Testis (tissue), 3 donors: Measurements from ENCODE around the gene CRYBA4. TPM values are rescaled to one million over a fixed set of nuclear protein-coding genes. Genes with fewer than 3 reads are reported as not detected.

Source experiments
- DNase-seq: peaks from one replicate; pipeline ENCODE4 v3.0.0-alpha.2; 2019
- H3K27ac ChIP-seq, 2 donors: fragments of 200-600 bp; sonication (generic); one replicate each; pipeline ENCODE4 v1.5.1; 2019
- H3K27me3 ChIP-seq: fragments of 200-600 bp; sonication (generic); one replicate; pipeline ENCODE4 v1.5.1; 2019
- H3K36me3 ChIP-seq: fragments of 200-600 bp; sonication (generic); one replicate; pipeline ENCODE4 v1.5.1; 2017; ENCODE audit warnings: low read depth; ENCODE audit errors: missing control alignments
- H3K4me1 ChIP-seq: fragments of 200-600 bp; sonication (generic); one replicate; pipeline ENCODE4 v1.5.1; 2019
- H3K4me3 ChIP-seq, 2 donors: fragments of 200-600 bp; sonication (generic); one replicate each; pipeline ENCODE4 v1.5.1; 2017 to 2019
- H3K9me3 ChIP-seq: fragments of 200-600 bp; sonication (generic); one replicate; pipeline ENCODE4 v1.5.1; 2017
- POLR2A ChIP-seq: fragments of 450-650 bp; IDR thresholded peaks from one replicate; pipeline ENCODE4 v1.6.1; 2017; ENCODE audit warnings: antibody characterized with exemption, mild to moderate bottlenecking, moderate library complexity
- WGBS, 2 donors: methylation state at CpG; one replicate each; pipeline ENCODE4 v1.1.5; 2018; 5-methylcytosine and 5-hydroxymethylcytosine counted together
- intact Hi-C: fragments of 100-400 bp; cut with DNase I; formaldehyde crosslinking; loops from one replicate; pipeline ENCODE4 v1.15.1; 2023; ENCODE audit warnings: low total_unique reads
- polyA plus RNA-seq: library from polyadenylated mRNA; stranded (reverse); fragments of 350-450 nt; fragmentation: Illumina TruSeq; extraction: RNeasy Lipid Tissue Mini Kit (QIAGEN cat#74804); gene quantifications from one replicate; pipeline ENCODE4 v1.2.3, GENCODE V29; 2014; ENCODE audit warnings: low read depth, low replicate concordance; ENCODE audit not compliant: insufficient read depth
- total RNA-seq, 2 donors: library from RNA; depleted of rRNA; stranded (reverse); fragments of >200 nt; gene quantifications; one replicate each; pipeline ENCODE4 v1.2.3, GENCODE V29; 2016
- TF ChIP-seq, protein P1 (sequence below), 3 experiments: fragments of 450-650 bp in 2 of 3; fragments of 200-600 bp in 1 of 3; sonication (generic) in 1 of 3; IDR thresholded peaks; one replicate each; pipeline ENCODE4 v1.5.1; 2016 to 2019; ENCODE audit warnings: antibody characterized with exemption in 3 of 3, mild to moderate bottlenecking in 2 of 3, moderate library complexity in 1 of 3

The CRYBA4 gene
- total and polyA plus RNA-seq, 3 donors from 2014 or later = 0.93 to 2.6 (median 2.3) TPM

DNA sequence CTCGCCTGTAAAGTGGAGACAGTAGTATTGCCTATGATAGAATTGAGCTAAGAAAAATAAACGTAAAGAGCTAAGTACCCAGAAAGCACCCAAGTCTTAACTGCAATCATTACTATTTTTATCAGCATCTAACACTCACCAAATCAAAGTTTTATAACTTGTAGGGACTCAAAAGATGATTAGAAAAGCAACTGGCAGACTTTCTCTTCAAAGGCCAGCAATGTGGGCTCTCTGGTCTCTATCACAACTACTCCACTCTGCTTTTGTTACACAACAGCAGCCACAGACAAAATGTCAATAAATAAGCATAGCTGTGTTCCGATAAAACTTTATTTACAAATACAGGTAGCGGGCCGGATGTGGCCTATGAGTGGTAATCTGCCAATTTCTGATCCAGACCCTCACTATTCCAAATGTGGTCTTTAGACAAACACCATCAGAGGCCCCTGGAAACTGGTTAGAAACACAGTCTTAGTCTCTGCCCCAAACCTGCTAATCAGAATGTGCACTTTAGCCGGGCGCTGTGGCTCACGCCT, 40.1 kb upstream of the CRYBA4 start:
- Histone ChIP-seq H3K4me3 (no peak overlapping the region), H3K27me3 (no peaks in the 10 kb centered on the region), H3K4me1 (peaks cover 16% of the 10 kb centered on the region), H3K9me3 (no peaks in the 10 kb centered on the region), H3K27ac (no peak overlapping the region), H3K36me3 (no peaks in the 10 kb centered on the region)
- intact Hi-C loops = no loop called here
- 94 to 95% methylated on average over 7 to 8 of the region's 8 CpGs for WGBS, 2 donors
- TF ChIP-seq, protein P1, sequence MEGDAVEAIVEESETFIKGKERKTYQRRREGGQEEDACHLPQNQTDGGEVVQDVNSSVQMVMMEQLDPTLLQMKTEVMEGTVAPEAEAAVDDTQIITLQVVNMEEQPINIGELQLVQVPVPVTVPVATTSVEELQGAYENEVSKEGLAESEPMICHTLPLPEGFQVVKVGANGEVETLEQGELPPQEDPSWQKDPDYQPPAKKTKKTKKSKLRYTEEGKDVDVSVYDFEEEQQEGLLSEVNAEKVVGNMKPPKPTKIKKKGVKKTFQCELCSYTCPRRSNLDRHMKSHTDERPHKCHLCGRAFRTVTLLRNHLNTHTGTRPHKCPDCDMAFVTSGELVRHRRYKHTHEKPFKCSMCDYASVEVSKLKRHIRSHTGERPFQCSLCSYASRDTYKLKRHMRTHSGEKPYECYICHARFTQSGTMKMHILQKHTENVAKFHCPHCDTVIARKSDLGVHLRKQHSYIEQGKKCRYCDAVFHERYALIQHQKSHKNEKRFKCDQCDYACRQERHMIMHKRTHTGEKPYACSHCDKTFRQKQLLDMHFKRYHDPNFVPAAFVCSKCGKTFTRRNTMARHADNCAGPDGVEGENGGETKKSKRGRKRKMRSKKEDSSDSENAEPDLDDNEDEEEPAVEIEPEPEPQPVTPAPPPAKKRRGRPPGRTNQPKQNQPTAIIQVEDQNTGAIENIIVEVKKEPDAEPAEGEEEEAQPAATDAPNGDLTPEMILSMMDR (IDR thresholded peaks at IDR 0.05) = no peak
- no peak for TF ChIP-seq POLR2A
- DNase-seq = no peak

DNA sequence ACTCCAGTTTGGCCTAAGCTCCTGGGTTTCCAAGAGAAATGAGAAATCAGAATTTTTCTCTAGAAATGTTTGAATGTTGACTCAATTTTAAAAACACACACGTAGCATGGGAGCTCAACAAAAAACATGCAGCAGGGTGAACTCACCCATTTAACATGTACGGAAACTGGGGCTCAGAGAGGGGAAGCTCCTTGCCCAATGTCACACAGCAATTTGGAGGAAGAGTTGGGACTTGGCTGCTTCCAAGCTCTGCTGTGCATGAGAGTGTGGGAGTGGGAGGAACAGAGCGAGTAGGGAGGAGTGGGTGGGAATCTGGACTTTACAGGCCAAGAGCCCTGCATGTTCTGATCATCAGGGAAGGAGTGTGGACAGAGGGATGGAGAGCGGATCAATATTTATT, 37.8 kb upstream of the CRYBA4 start:
- no peak overlapping the region for H3K27ac ChIP-seq
- DNase-seq = no peak
- H3K4me3 ChIP-seq = no peak overlapping the region
- no peaks in the 10 kb centered on the region for H3K9me3 ChIP-seq
- peaks cover 20% of the 10 kb centered on the region for H3K4me1 ChIP-seq
- WGBS, 2 donors = 52 to 64% methylated on average over 4 of the region's 4 CpGs
- H3K36me3 ChIP-seq = no peaks in the 10 kb centered on the region
- intact Hi-C loops = no loop called here
- no peaks in the 10 kb centered on the region for H3K27me3 ChIP-seq
- TF ChIP-seq POLR2A = no peak
- TF ChIP-seq, protein P1 (IDR thresholded peaks at IDR 0.05) = no peak

DNA sequence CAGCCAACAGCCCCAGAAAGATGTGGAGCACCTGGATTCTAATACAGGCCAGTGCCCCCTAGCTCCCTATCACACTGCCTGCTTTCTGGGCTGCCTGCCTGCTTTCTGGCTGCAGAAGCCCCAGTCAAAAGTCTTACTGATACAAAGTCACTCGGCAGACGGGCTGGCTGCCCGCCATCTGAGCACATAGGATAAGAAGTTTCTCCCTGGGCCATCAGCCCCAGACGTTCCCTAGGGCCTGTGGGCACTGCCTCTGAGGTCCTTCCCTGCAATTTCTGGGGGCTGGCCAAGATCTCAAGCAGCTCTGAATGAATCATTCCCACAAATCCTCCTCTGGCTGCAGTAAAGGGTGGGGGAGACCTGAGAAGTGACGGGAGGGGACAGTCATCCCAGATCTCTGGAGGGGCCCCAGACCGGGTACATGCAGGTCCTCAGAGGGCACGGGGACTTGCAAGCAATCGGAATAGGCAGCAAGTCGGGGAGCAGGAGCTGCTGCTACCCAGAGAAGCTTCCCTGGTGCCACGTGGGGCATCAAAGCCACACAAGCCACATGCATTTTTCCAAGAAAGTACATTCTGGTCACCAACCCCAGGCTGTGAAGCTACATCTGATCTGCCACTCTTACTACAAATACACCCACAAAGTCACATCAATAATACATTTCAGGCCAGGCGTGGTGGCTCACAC, 36.5 kb upstream of the CRYBA4 start:
- Histone ChIP-seq H3K36me3 (no peaks in the 10 kb centered on the region), H3K27me3 (no peaks in the 10 kb centered on the region), H3K4me1 (peaks cover 20% of the 10 kb centered on the region), H3K27ac (no peak overlapping the region), H3K9me3 (no peaks in the 10 kb centered on the region), H3K4me3 (no peak overlapping the region)
- intact Hi-C loops = no loop called here
- peak; percentile 98 for DNase-seq
- 49 to 64% methylated on average over 9 to 11 of the region's 11 CpGs for WGBS, 2 donors
- TF ChIP-seq POLR2A = no peak
- TF ChIP-seq, protein P1 (IDR thresholded peaks at IDR 0.05) = no peak

DNA sequence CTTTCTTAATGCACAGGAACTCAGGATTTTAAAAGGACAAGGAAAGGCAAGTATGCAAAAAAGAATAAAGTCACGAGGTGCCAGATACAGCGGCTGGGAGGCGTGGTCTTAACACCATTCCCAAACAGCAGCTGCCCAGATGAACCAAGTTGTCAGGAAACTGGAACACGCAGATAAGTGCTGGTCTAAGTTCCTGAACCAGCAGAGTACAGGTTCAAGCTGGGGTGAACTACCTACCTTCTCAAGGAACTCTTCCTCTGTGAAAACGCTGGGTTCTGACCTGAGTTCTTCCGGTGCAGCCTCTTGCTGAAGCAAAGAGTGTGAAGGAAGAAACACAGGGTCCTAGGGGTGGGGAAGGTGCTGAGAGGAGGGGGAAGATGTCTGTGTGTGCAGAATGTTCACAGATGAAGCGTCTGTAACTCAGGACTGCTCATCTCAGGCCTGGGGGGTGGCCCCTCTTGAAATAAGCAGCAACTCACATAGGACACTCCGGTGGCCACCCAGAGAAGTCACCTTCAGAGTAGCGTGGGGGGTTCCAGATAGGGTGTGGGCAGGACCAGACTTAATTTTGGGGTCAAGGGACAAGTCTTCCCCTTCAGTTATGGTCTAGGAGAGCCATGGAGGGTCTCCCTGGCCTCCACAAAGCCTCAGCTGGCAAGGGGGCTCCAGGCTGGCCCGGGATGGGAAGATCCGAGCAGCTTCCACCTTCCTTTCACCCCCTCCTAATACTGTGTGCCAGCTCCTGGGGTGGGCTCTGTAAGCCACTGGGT, 35.0 kb upstream of the CRYBA4 start:
- Histone ChIP-seq H3K27me3 (no peaks in the 10 kb centered on the region), H3K9me3 (no peaks in the 10 kb centered on the region), H3K4me3 (no peak overlapping the region), H3K27ac (peak overlapping the region; percentile 13 to 41), H3K36me3 (no peaks in the 10 kb centered on the region), H3K4me1 (peaks cover 20% of the 10 kb centered on the region)
- TF ChIP-seq, protein P1 (IDR thresholded peaks at IDR 0.05) = no peak
- TF ChIP-seq POLR2A = no peak
- intact Hi-C loops = no loop called here
- 53 to 65% methylated on average over 10 to 11 of the region's 11 CpGs for WGBS, 2 donors
- DNase-seq = peak; percentile 31
